Measurements from ENCODE around the gene B3GAT3. TPM values are rescaled to one million over a fixed set of nuclear protein-coding genes. Genes with fewer than 3 reads are reported as not detected.
A peak's percentile ranks its signal among the peaks of the same experiment; 100 is the strongest.

The B3GAT3 gene
- total and polyA plus RNA-seq, 2 of the 8 experiments (the other 6 are each of a cell fraction or from before 2014, with no cell fraction given): 28.0 to 39.0 TPM

- TF ChIP-seq CTCF (IDR thresholded peaks at IDR 0.05; ENCODE audit: control extremely low read depth in 1 of 3, insufficient read depth in 1 of 3, low read depth in 1 of 3, low read length in 3 of 3): no peak
- TF ChIP-seq SUZ12 (IDR thresholded peaks at IDR 0.05; ENCODE audit: low read length): no peak
- TF ChIP-seq ZNF274 (IDR thresholded peaks at IDR 0.05; ENCODE audit: borderline replicate concordance, extremely low read depth, low read length): no peak
- peak; percentile 94 for TF ChIP-seq YY1 (IDR thresholded peaks at IDR 0.05; ENCODE audit: low read depth, low read length)
- TF ChIP-seq POLR2AphosphoS5 (IDR thresholded peaks at IDR 0.05; ENCODE audit: low read depth, low read length): no peak; the same call in 1 of the 2 replicates
- TF ChIP-seq ASH2L (IDR thresholded peaks at IDR 0.05; ENCODE audit: low read length): peak; percentile 76
- TF ChIP-seq NRF1 (IDR thresholded peaks at IDR 0.05; ENCODE audit: low read depth, low read length): peak; percentile 91
- TF ChIP-seq SP1 (IDR thresholded peaks at IDR 0.05; ENCODE audit: low read depth, low read length): 0 out of 2 replicates have a peak, but pooled peaks have one; percentile 36
- no peak for TF ChIP-seq JUN (IDR thresholded peaks at IDR 0.05; ENCODE audit: low read depth, low read length)
- no peak for TF ChIP-seq SIRT6 (IDR thresholded peaks at IDR 0.05; ENCODE audit: low read length)
- peak; percentile 64 to 86 for TF ChIP-seq POLR2A (IDR thresholded peaks at IDR 0.05; ENCODE audit: control extremely low read depth in 1 of 2, low read depth in 2 of 2, low read length in 2 of 2)
- TF ChIP-seq RFX5 (IDR thresholded peaks at IDR 0.05; ENCODE audit: borderline replicate concordance, low read depth, low read length): peak; percentile 19; the same call in 1 of the 2 replicates
- no peak for TF ChIP-seq MAFK (IDR thresholded peaks at IDR 0.05; ENCODE audit: low read depth, low read length)
- peak; percentile 61 for TF ChIP-seq BRCA1 (IDR thresholded peaks at IDR 0.05; ENCODE audit: low read depth, low read length)
- TF ChIP-seq KDM1A (IDR thresholded peaks at IDR 0.05; ENCODE audit: borderline replicate concordance, low read length): no peak
- TF ChIP-seq JUND (IDR thresholded peaks at IDR 0.05; ENCODE audit: low read length): peak; percentile 26; the same call in 1 of the 2 replicates
- no peak for TF ChIP-seq NANOG (IDR thresholded peaks at IDR 0.05; ENCODE audit: insufficient read depth, low read depth, low read length, poor library complexity, severe bottlenecking)
- peak; percentile 79 for TF ChIP-seq CHD2 (IDR thresholded peaks at IDR 0.05; ENCODE audit: low read length)
- TF ChIP-seq TAF7 (optimal IDR thresholded peaks at IDR 0.05; ENCODE audit: borderline replicate concordance, low read depth, low read length): peak; percentile 98
- 0 out of 2 replicates have a peak, but pooled peaks have one; percentile 43 for TF ChIP-seq ATF2 (IDR thresholded peaks at IDR 0.05; ENCODE audit: low read length)
- no peak for TF ChIP-seq RXRA (IDR thresholded peaks at IDR 0.05; ENCODE audit: insufficient read depth, low read depth, low read length)
Observed at GRCh38 chr11:62573592-62574362, 48.0 kb downstream of the B3GAT3 start, which contains the start of gene EEF1G (continued).

All from H1 (cell line).